HG02763 (cell line): ENCODE results near the gene VAMP3.
"Not testable (repeated sequence)": the region's sequence is repeated elsewhere in the genome, so short reads cannot be mapped to it uniquely, and the experiment has no call there.

Experiments used
- ATAC-seq: cut with Tn5 transposase; IDR thresholded peaks from one replicate; pipeline ENCODE4 v1.9.1; 2021; ENCODE audit warnings: mild to moderate bottlenecking, moderate library complexity; ENCODE audit not compliant: unreplicated experiment

VAMP3 gene

DNA sequence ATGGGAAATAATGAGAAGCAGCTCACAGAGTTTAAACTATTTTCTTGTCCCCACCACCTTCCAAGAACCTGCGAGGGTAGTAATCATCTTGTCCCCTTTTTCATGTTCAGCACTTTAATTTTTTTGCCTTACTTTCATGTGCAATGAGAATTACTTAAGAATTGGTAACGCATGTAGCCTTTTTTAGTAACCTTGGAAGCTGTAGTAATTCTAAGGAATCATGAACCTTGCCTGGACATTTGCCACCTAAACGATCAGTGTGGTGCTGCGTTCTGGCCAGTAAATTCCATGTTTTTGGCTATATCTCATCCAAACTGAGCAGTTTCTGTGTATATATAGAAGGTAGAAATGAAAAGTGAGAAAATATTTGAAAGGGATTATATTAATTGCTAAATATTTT lies 3.9 kb upstream of the VAMP3 start:
- ATAC-seq, result no peak

DNA sequence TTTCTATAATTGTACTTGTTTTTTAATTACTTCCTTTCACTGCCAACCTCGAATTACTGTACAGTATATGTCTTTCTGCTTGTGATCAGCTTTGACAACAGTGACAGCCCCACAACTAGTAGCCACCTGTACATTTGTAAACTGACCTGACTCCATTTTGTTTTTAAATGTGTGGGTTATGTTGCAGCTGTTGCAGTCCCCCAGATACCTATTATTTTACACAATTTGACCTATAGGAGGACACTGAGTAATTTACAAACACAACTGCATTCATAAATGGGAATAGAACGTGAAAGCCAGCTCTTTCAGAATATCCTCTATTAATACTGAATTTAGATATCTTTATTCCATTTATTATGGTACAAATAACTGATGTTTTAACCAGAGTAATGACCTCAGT lies 2.5 kb upstream of the VAMP3 start:
- ATAC-seq, result no peak

DNA sequence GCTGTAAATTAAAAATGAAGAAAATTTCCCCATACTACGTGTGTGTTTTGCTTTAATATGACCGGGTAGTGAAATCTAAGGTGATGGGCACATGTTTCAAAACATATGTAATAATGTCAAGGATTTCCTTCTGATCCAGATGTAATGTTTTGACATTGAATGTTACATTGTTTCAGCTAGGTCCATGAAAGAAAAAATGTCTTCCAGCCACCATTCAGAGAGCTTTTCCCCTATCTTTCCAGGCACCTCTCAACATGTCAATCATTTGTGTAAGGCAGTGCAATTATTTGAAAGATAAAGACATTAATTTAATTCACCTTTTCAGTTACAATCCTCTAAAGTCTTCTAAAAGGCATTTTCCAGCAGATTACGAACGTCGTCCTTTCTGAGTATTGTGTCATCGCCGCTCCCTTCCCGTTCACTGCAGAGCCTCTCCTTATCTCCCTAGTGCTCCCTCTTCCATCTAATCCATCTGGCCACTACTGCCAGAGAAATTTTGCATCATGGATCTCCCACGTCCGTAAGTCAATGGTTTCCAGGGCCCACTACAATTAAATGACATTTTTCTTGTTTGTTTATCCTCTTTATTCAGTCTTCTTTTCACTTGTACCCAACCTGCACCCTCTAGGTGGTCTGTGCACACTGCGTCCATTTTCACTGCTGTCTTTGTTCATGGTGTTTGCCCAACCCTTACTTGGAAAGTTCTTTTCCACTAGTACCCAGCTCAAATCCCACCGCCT lies 1.3 kb upstream of the VAMP3 start:
- ATAC-seq, result no peak

DNA sequence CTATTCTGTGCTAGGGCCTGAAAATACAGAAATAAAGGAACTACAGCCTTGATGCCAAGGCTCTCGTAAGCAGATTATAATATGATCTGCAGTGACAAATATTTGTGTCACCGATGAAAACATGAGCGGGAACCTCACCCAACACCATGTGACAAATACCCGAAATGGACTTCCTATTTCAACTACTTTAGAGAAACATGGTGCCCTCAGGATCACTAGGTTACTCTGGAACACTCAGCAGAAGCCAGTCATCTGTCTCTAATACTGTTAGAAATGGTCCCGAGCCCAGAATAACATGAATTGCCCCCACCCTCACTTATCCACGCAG lies 463 bp upstream of the VAMP3 start:
- ATAC-seq, result no peak

- no peak for ATAC-seq
Measured at GRCh38 chr1:7771823-7772299, 765 bp downstream of the VAMP3 start.

DNA sequence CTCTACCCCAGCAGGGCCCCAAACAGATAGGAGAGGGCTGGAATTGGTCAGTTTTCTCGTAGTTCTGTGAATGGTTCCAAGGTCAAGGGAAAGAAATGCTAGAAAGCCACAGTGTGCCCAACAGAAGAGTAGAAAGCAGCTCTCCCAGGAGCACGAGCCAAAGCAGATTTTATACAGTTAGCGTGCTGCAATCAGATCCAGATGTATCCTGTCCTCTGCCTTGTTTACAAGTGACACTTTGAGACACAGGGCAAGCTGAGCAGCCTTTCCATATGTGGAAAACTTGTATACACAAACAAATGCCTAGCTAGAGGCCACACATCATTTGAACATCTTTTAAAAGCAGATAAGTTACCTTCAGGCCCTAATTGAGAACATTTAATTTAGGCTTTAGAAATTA lies 6.5 kb downstream of the VAMP3 start:
- ATAC-seq, result no peak

- no peak for ATAC-seq
Measured at GRCh38 chr1:7778133-7778628, 7.1 kb downstream of the VAMP3 start.

GRCh38 chr1:7780976-7781375 lies 9.9 kb downstream of the VAMP3 start:
- no peak for ATAC-seq

DNA sequence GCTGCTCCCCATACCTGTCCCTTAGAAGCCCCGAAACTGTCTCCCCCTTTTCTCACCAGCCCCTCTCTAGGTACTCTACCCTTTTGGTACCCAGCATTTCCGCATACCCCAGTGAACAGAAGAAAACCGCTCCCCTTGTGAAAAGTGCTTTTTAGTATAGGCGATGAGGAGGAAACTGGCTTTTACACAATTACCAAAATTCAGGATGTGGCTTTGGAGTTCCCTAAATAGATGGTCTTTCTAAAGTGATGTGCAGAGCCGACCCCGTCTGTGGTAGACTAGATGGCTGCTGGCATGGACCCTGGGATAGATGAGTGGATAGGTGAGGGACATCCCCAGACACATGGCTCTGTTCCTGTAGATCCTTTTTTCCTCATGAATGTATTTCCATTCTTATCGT lies 10.4 kb downstream of the VAMP3 start:
- no peak for ATAC-seq

DNA sequence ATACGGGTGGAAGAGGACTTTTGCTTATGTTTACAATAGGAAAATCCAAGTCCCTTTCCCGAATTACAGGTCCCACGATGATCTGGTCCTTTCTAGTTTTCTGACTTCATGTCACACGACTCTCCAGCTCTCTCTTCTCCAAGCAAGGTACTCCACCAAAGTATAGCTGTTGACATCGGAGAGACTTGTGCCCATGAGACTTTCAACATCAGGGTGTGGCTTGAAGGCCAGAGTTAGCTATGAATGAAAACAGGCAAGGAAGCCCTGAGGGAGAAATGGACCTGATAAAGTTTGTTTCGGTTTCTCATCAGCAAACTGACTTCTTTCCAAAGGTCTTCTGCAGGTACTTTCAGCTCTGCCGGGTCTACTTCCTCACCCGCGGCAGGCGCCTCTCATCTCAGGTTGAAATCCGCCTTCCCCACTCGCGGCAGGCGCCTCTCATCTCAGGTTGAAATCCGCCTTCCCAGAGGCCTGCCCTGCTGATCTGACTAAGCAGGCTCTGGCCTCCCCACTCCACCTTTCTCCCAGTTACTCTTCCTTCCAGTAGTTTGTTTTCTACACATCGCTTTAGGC lies 10.9 kb downstream of the VAMP3 start:
- ATAC-seq, result no peak

DNA sequence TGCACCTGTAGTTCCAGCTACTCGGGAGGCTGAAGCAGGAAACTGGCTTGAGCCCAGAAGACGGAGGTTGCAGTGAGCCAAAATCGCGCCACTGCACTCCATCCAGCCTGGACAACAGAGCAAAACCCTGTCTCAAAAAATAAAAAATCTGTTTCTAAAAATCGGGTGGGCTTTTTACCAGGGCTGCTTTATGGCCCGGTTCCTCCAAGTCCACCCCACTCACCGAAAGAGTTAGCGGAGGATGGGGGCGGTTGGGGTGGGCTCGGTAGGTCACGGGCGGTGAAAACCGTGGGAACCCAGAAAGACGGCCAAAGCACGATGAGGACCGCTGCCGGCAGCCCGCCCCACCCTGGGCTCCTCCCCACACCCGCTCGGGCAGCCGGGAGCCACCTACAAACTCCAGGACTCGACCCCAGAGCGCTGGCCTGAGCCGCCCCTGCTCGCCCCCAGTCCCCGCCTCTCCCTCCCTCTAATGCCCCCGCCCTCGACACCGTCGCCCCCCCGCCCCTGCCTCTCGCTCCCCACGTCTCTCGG lies 12.1 kb downstream of the VAMP3 start:
- ATAC-seq, result no peak

DNA sequence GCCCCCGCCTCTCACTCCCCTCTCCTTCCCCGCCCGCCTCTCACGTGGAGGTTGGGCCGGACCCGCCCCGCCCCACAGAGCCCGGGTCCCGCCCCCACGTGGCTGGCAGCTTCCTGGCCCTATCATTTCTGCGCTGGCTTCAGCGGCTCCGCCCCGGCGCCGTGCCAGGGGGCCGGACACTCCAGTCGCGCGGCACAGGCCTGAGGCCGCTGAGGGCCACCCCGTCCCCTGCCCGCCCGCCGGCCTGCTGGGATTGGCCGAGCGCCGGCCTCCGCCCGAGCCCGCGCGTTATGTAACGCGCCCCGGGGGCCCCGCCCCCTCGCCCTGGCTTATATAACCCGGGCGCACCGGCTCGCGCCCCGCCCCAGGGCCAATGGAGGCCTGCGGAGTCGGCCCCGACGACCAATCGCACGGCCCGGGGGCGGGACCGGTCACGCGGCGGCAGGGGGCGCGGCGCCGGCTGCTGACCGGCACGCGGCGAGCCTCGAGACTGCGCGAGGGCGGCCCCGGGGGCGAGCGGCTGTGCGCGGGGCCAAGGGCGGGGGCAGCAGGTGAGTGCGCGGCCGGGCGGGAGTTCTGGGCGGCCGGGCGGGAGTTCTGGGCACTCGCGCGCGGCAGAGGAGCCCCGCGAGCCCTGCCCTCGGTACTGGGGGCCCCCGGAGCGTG lies 12.9 kb downstream of the VAMP3 start, which contains the start of gene PER3:
Gene PER3 (plus strand): TSS at position 466 of the 666 bp plus-strand sequence. CDS start 587 bp downstream, outside the sequence.
- ATAC-seq, result peak; percentile 86

DNA sequence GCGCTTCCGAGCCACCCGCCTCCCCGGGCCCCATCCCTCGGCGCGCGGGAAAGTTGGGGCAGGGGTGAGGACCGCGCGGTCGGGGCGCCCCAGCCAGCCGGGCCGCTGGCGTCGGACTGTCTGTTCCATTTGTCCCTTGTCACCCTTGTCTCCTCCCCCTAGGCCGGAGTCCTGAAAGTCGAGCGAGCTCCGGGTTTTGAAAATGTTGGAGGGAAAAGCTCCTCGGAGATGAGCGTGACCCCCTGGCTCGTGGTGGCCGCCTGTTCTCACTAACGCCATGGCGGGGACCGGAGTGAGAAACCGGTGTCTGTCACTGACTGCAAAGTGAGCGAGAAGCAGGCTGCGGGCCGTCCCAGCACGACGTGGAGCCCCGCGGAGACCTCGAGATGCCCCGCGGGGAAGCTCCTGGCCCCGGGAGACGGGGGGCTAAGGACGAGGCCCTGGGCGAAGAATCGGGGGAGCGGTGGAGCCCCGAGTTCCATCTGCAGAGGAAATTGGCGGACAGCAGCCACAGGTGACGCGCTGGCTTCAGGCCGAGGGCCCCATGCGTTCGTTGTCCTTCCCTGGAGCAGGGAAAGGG lies 13.5 kb downstream of the VAMP3 start:
- ATAC-seq, result no peak

DNA sequence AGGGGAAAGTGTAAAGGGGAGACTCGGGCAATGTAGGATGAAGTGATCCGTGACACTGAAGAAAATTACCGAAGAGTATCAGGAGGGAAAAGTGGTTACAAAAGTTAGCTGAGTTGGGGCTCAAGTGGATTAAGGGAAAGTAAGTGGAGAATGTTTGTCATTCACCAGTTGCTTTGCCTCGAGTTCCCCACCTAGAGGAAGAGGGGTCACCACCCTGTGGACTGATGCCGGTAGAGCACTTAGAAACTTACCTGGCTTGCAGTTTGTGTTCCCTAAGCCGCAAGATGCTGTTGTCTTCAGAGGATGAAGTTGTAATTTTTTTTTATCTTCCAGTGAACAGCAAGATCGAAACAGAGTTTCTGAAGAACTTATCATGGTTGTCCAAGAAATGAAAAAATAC lies 14.0 kb downstream of the VAMP3 start:
- ATAC-seq, result no peak

- ATAC-seq, result no peak
Measured at GRCh38 chr1:7786795-7787194, 15.7 kb downstream of the VAMP3 start.

DNA sequence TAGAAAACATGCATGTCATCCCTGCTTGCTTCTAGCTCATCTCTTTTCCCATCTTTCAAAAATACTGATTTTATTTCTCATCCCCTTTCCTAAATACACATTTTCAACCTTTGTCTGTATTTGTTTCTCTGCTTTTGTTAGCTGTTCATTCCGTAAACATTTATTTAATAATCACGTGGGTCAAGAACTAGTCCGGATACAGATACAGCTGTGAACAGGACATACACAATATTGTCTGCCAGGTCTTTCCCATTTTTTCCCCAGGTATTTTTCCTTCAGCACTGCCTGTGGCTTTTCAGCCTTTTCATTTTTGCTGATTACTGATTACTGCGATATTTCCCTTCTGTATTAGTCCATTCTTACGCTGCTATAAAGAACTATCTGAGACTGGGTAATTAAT lies 18.7 kb downstream of the VAMP3 start:
- no peak for ATAC-seq

DNA sequence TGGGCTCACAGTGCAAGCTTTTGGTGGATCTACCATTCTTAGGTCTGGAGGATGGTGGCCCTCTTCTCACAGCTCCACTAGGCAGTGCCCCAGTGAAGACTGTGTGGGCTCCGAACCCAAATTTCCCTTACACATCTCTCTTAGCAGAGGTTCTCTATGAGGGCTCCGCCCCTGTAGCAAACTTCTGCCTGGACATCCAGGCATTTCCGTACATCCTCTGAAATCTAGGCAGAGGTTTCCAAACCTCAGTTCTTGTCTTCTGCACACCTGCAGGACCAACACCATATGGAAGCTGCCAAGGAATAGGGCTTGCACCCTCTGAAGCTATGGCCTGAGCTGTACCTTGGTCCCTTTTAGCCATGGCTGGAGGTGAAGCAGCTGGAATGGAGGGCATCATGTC lies 19.9 kb downstream of the VAMP3 start:
- ATAC-seq, result not testable (repeated sequence)

- ATAC-seq, result no peak
Measured at GRCh38 chr1:7795406-7795805, 24.3 kb downstream of the VAMP3 start.

GRCh38 chr1:7805460-7805859 lies 34.4 kb downstream of the VAMP3 start:
- ATAC-seq, result no peak

- ATAC-seq, result no peak
Measured at GRCh38 chr1:7808253-7808844, 37.3 kb downstream of the VAMP3 start.

- ATAC-seq, result no peak
Measured at GRCh38 chr1:7809742-7810141, 38.6 kb downstream of the VAMP3 start.
